Tibial nerve (tissue), 3 donors: ENCODE results near the gene CAMK1D.

ENCODE experiments used
- POLR2A ChIP-seq, 2 donors: fragments of 450-650 bp; IDR thresholded peaks; one replicate each; pipeline ENCODE4 v1.6.1; 2017; ENCODE audit warnings: antibody characterized with exemption in 2 of 2, mild to moderate bottlenecking in 2 of 2, moderate library complexity in 2 of 2
- TF ChIP-seq, protein P1 (sequence below), 5 experiments: fragments of 200-600 bp in 3 of 5; fragments of 450-650 bp in 2 of 5; sonication (generic) in 3 of 5; IDR thresholded peaks; one replicate each; pipeline ENCODE4 v1.5.1; 2016 to 2019; ENCODE audit warnings: antibody characterized with exemption in 5 of 5, mild to moderate bottlenecking in 3 of 5, moderate library complexity in 2 of 5

GRCh38 chr10:12733271-12733670 is 383.9 kb downstream of the CAMK1D start:
- TF ChIP-seq POLR2A (IDR thresholded peaks at IDR 0.05) = no peak
- TF ChIP-seq, protein P1, sequence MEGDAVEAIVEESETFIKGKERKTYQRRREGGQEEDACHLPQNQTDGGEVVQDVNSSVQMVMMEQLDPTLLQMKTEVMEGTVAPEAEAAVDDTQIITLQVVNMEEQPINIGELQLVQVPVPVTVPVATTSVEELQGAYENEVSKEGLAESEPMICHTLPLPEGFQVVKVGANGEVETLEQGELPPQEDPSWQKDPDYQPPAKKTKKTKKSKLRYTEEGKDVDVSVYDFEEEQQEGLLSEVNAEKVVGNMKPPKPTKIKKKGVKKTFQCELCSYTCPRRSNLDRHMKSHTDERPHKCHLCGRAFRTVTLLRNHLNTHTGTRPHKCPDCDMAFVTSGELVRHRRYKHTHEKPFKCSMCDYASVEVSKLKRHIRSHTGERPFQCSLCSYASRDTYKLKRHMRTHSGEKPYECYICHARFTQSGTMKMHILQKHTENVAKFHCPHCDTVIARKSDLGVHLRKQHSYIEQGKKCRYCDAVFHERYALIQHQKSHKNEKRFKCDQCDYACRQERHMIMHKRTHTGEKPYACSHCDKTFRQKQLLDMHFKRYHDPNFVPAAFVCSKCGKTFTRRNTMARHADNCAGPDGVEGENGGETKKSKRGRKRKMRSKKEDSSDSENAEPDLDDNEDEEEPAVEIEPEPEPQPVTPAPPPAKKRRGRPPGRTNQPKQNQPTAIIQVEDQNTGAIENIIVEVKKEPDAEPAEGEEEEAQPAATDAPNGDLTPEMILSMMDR (IDR thresholded peaks at IDR 0.05) = no peak
